Ectodermal cell (in vitro differentiated cells): ENCODE data around the gene ZNF524.

Experiments used
- H3K27ac ChIP-seq: 2 replicates; pipeline ENCODE4 v1.7.0; 2013; ENCODE audit warnings: mild to moderate bottlenecking, low read depth, low read length; ENCODE audit not compliant: insufficient read depth, poor library complexity, severe bottlenecking
- H3K27me3 ChIP-seq: 2 replicates; pipeline ENCODE4 v1.7.0; 2013; ENCODE audit warnings: mild to moderate bottlenecking, low read length; ENCODE audit not compliant: insufficient read depth, control insufficient read depth, poor library complexity, severe bottlenecking
- H3K36me3 ChIP-seq: one replicate; pipeline ENCODE4 v1.7.0; 2013; ENCODE audit warnings: low read length; ENCODE audit not compliant: control insufficient read depth, insufficient read depth
- H3K4me1 ChIP-seq: one replicate; pipeline ENCODE4 v1.7.0; 2013; ENCODE audit warnings: low read length; ENCODE audit not compliant: control insufficient read depth, insufficient read depth
- H3K4me3 ChIP-seq: 2 replicates; pipeline ENCODE4 v1.7.0; 2013; ENCODE audit warnings: low read depth, low read length, control low read depth; ENCODE audit not compliant: insufficient read depth
- H3K9me3 ChIP-seq: 2 replicates; pipeline ENCODE4 v1.7.0; 2013; ENCODE audit warnings: mild to moderate bottlenecking, low read length, moderate library complexity; ENCODE audit not compliant: control insufficient read depth
- WGBS, 2 experiments: methylation state at CpG; one replicate each; pipeline ENCODE4 v1.1.7; 2013; ENCODE audit warnings: missing lambda C conversion rate in 2 of 2; 5-methylcytosine and 5-hydroxymethylcytosine counted together

The ZNF524 gene

GRCh38 chr19:55626350-55626749 lies 26.3 kb downstream of the ZNF524 start:
- no peak overlapping the region for H3K27ac ChIP-seq
- no peak overlapping the region for H3K4me3 ChIP-seq
- no peaks in the 10 kb centered on the region for H3K9me3 ChIP-seq
- WGBS, 2 experiments = 93 to 95% methylated on average over 11 of the region's 11 CpGs
- H3K27me3 ChIP-seq = no peaks in the 10 kb centered on the region
- H3K36me3 ChIP-seq = peaks cover under 1% of the 10 kb centered on the region
- H3K4me1 ChIP-seq = no peaks in the 10 kb centered on the region

GRCh38 chr19:55632463-55632834 lies 32.4 kb downstream of the ZNF524 start:
- Histone ChIP-seq H3K9me3 (no peaks in the 10 kb centered on the region), H3K4me3 (no peak overlapping the region), H3K4me1 (peaks cover 8% of the 10 kb centered on the region), H3K27me3 (no peaks in the 10 kb centered on the region), H3K27ac (no peak overlapping the region), H3K36me3 (no peaks in the 10 kb centered on the region)
- 32 to 38% methylated on average over 3 of the region's 3 CpGs for WGBS, 2 experiments

GRCh38 chr19:55633861-55634260 lies 33.8 kb downstream of the ZNF524 start:
- WGBS, 2 experiments = 95 to 97% methylated on average over 8 of the region's 8 CpGs
- peaks cover 8% of the 10 kb centered on the region for H3K4me1 ChIP-seq
- H3K4me3 ChIP-seq = no peak overlapping the region
- H3K27me3 ChIP-seq = no peaks in the 10 kb centered on the region
- no peaks in the 10 kb centered on the region for H3K36me3 ChIP-seq
- no peaks in the 10 kb centered on the region for H3K9me3 ChIP-seq
- no peak overlapping the region for H3K27ac ChIP-seq

GRCh38 chr19:55635334-55635717 lies 35.2 kb downstream of the ZNF524 start:
- H3K27me3 ChIP-seq = no peaks in the 10 kb centered on the region
- WGBS, 2 experiments = 9 to 12% methylated on average over 9 of the region's 9 CpGs
- H3K9me3 ChIP-seq = no peaks in the 10 kb centered on the region
- H3K27ac ChIP-seq = peak overlapping the region; percentile 41
- peak overlapping the region; percentile 69 for H3K4me3 ChIP-seq
- H3K36me3 ChIP-seq = no peaks in the 10 kb centered on the region
- H3K4me1 ChIP-seq = peaks cover 13% of the 10 kb centered on the region

GRCh38 chr19:55635856-55636440 lies 35.9 kb downstream of the ZNF524 start:
- 81 to 85% methylated on average over 7 of the region's 7 CpGs for WGBS, 2 experiments

GRCh38 chr19:55636723-55637122 lies 36.6 kb downstream of the ZNF524 start:
- 94% methylated on average over 4 of the region's 4 CpGs for WGBS, 2 experiments
- H3K4me3 ChIP-seq = no peak overlapping the region
- no peaks in the 10 kb centered on the region for H3K27me3 ChIP-seq
- H3K36me3 ChIP-seq = no peaks in the 10 kb centered on the region
- no peaks in the 10 kb centered on the region for H3K9me3 ChIP-seq
- peaks cover 13% of the 10 kb centered on the region for H3K4me1 ChIP-seq
- no peak overlapping the region for H3K27ac ChIP-seq

More at GRCh38 chr19:55635856-55636440, 35.9 kb downstream of the ZNF524 start:
- H3K27ac ChIP-seq = no peak overlapping the region
- no peaks in the 10 kb centered on the region for H3K36me3 ChIP-seq
- no peaks in the 10 kb centered on the region for H3K9me3 ChIP-seq
- H3K4me3 ChIP-seq = peak overlapping the region; percentile 69
- H3K4me1 ChIP-seq = peaks cover 13% of the 10 kb centered on the region
- H3K27me3 ChIP-seq = no peaks in the 10 kb centered on the region

GRCh38 chr19:55637534-55637933 lies 37.4 kb downstream of the ZNF524 start:
- 83 to 85% methylated on average over 11 of the region's 11 CpGs for WGBS, 2 experiments
- peaks cover 13% of the 10 kb centered on the region for H3K4me1 ChIP-seq

GRCh38 chr19:55638864-55639359 lies 38.8 kb downstream of the ZNF524 start:
- Histone ChIP-seq H3K27me3 (no peaks in the 10 kb centered on the region), H3K4me1 (peaks cover 21% of the 10 kb centered on the region), H3K27ac (no peak overlapping the region), H3K9me3 (no peaks in the 10 kb centered on the region), H3K4me3 (no peak overlapping the region), H3K36me3 (no peaks in the 10 kb centered on the region)
- 90 to 91% methylated on average over 6 of the region's 6 CpGs for WGBS, 2 experiments

More at GRCh38 chr19:55637534-55637933, 37.4 kb downstream of the ZNF524 start:
- Histone ChIP-seq H3K4me3 (no peak overlapping the region), H3K9me3 (no peaks in the 10 kb centered on the region), H3K27me3 (no peaks in the 10 kb centered on the region), H3K36me3 (no peaks in the 10 kb centered on the region), H3K27ac (no peak overlapping the region)

GRCh38 chr19:55640043-55640576 lies 40.0 kb downstream of the ZNF524 start:
- H3K9me3 ChIP-seq = no peaks in the 10 kb centered on the region
- H3K27ac ChIP-seq = peak overlapping the region; percentile 62
- no peaks in the 10 kb centered on the region for H3K27me3 ChIP-seq
- peaks cover 30% of the 10 kb centered on the region for H3K4me1 ChIP-seq
- 79 to 83% methylated on average over 38 of the region's 38 CpGs for WGBS, 2 experiments
- H3K4me3 ChIP-seq = peak overlapping the region; percentile 59
- H3K36me3 ChIP-seq = peaks cover 8% of the 10 kb centered on the region

- Histone ChIP-seq H3K9me3 (no peaks in the 10 kb centered on the region), H3K4me3 (peak within 1 kb of the TSS; percentile 59), H3K27me3 (no peaks in the 10 kb centered on the region), H3K36me3 (peaks cover 14% of the 10 kb centered on the region), H3K27ac (peak within 1 kb of the TSS; percentile 62), H3K4me1 (peaks cover 26% of the 10 kb centered on the region)
- WGBS, 2 experiments = 1 to 2% methylated on average over 89 of the region's 89 CpGs
Observed at GRCh38 chr19:55640577-55641425, 40.7 kb downstream of the ZNF524 start, which contains the start of gene ZNF580. Gene ZNF580 (plus strand): TSS chr19:55641002. CDS start chr19:55642509, 1,507 bp downstream.
